OCI-LY1 (cell line): ENCODE measurements around the gene ZNF195.

Experiments used
- CTCF ChIP-seq: fragments of 200-600 bp; sonication (generic), shearing (Covaris generic); IDR thresholded peaks from 2 replicates; pipeline ENCODE4 v1.5.1; 2017; ENCODE audit warnings: mild to moderate bottlenecking, antibody characterized with exemption, low read length, moderate library complexity, mixed read lengths
- EZH2 ChIP-seq: fragments of 200-600 bp; sonication (generic), shearing (Covaris generic); IDR thresholded peaks from 2 replicates; pipeline ENCODE4 v1.8.0; 2017; ENCODE audit warnings: borderline replicate concordance, mixed run types, mild to moderate bottlenecking, antibody characterized with exemption, low read length, moderate library complexity, mixed read lengths

- TF ChIP-seq CTCF (no peak), EZH2 (no peak)
These were observed at the start of gene ZNF195 for GRCh38 chr11:3378426-3379423.
